HEK293T (cell line): ENCODE data around the gene CSRP1.
"Not testable (repeated sequence)": the region's sequence is repeated elsewhere in the genome, so short reads cannot be mapped to it uniquely, and the experiment has no call there.

Experiments
- CTCF ChIA-PET: fragments of 350-600 bp; formaldehyde crosslinking; extraction: SDS; loops from one replicate; lab custom pipeline; 2021; ENCODE audit warnings: antibody characterized with exemption, inconsistent platforms; lab: Yijun Ruan, JAX
- POLR2A ChIA-PET: fragments of 350-600 bp; formaldehyde crosslinking; extraction: SDS; loops from one replicate; lab custom pipeline; 2020; ENCODE audit warnings: antibody characterized with exemption, inconsistent platforms; lab: Yijun Ruan, JAX
- DNase-seq: peaks from one replicate; pipeline ENCODE4 v3.0.0; 2012; ENCODE audit warnings: mixed read lengths; ENCODE audit errors: extremely low spot score
- ARNT ChIP-seq: fragments of 450-650 bp; IDR thresholded peaks from 2 replicates; pipeline ENCODE4 v1.6.1; 2017; ENCODE audit warnings: mild to moderate bottlenecking
- BHLHE40 ChIP-seq: fragments of 450-650 bp; IDR thresholded peaks from 2 replicates; pipeline ENCODE4 v1.6.1; 2016; ENCODE audit warnings: mild to moderate bottlenecking, moderate library complexity, borderline replicate concordance
- CTBP1 ChIP-seq: fragments of 450-650 bp; IDR thresholded peaks from 2 replicates; pipeline ENCODE4 v1.6.1; 2016; ENCODE audit warnings: borderline replicate concordance
- ELF4 ChIP-seq: fragments of 450-650 bp; IDR thresholded peaks from 2 replicates; pipeline ENCODE4 v1.6.1; 2017; ENCODE audit warnings: antibody characterized with exemption
- FOXA1 ChIP-seq: fragments of 450-650 bp; IDR thresholded peaks from 2 replicates; pipeline ENCODE4 v1.6.1; 2016; ENCODE audit warnings: mild to moderate bottlenecking
- FOXK2 ChIP-seq: fragments of 450-650 bp; IDR thresholded peaks from 2 replicates; pipeline ENCODE4 v1.6.1; 2016; ENCODE audit warnings: mild to moderate bottlenecking
- FOXM1 ChIP-seq: fragments of 450-650 bp; IDR thresholded peaks from 2 replicates; pipeline ENCODE4 v1.6.1; 2017; ENCODE audit warnings: mild to moderate bottlenecking, borderline replicate concordance
- HDGF ChIP-seq: fragments of 450-650 bp; IDR thresholded peaks from 2 replicates; pipeline ENCODE4 v1.6.1; 2017; ENCODE audit warnings: antibody characterized with exemption, borderline replicate concordance
- L3MBTL2 ChIP-seq: fragments of 450-650 bp; conservative IDR thresholded peaks from 2 replicates; pipeline ENCODE4 v1.6.1; 2016; ENCODE audit warnings: mild to moderate bottlenecking
- LEF1 ChIP-seq: fragments of 450-650 bp; IDR thresholded peaks from 2 replicates; pipeline ENCODE4 v1.6.1; 2017; ENCODE audit warnings: mild to moderate bottlenecking, borderline replicate concordance
- NFRKB ChIP-seq: fragments of 450-650 bp; IDR thresholded peaks from 2 replicates; pipeline ENCODE4 v1.6.1; 2016; ENCODE audit warnings: mild to moderate bottlenecking, moderate library complexity
- PKNOX1 ChIP-seq: fragments of 450-650 bp; IDR thresholded peaks from 2 replicates; pipeline ENCODE4 v1.6.1; 2016
- SP1 ChIP-seq: fragments of 450-650 bp; IDR thresholded peaks from 2 replicates; pipeline ENCODE4 v1.6.1; 2017
- SUZ12 ChIP-seq: fragments of 450-650 bp; IDR thresholded peaks from 2 replicates; pipeline ENCODE4 v1.6.1; 2016; ENCODE audit warnings: mild to moderate bottlenecking
- TARDBP ChIP-seq: fragments of 450-650 bp; IDR thresholded peaks from 2 replicates; pipeline ENCODE4 v1.6.1; 2016
- ZNF384 ChIP-seq: fragments of 450-650 bp; IDR thresholded peaks from 2 replicates; pipeline ENCODE4 v1.6.1; 2016

CSRP1 gene

GRCh38 chr1:201552941-201553351 lies 46.0 kb upstream of the CSRP1 start:
- DNase-seq = no peak
- no peak for TF ChIP-seq L3MBTL2
- TF ChIP-seq CTBP1 = no peak
- TF ChIP-seq FOXK2 = no peak
- no peak for TF ChIP-seq ARNT
- TF ChIP-seq FOXM1 = no peak
- no peak for TF ChIP-seq PKNOX1
- TF ChIP-seq ZNF384 = no peak
- no peak for TF ChIP-seq TARDBP
- ChIA-PET POLR2A (no interaction called here), CTCF (no interaction called here)

- no peak for DNase-seq
- CTCF ChIA-PET = interaction anchor here (1.0 to 1.8 kb wide), 3 partner anchors 12 to 241 kb away, joined by 3 to 6 read pairs (median 3); no protein-coding TSS in a partner anchor
- no peak for TF ChIP-seq ELF4
- no peak for TF ChIP-seq PKNOX1
- TF ChIP-seq SP1 = no peak
- no peak for TF ChIP-seq ARNT
- no peak for TF ChIP-seq FOXM1
- no peak for TF ChIP-seq HDGF
- TF ChIP-seq SUZ12 = no peak
- no peak for TF ChIP-seq CTBP1
- TF ChIP-seq FOXK2 = no peak
- POLR2A ChIA-PET = no interaction called here
These were observed 45.2 kb upstream of the CSRP1 start for GRCh38 chr1:201551877-201552731.

- CTCF ChIA-PET = interaction anchor here (0.6 to 1.8 kb wide), 5 partner anchors 11 to 251 kb away, joined by 3 to 6 read pairs (median 3); no protein-coding TSS in a partner anchor
- POLR2A ChIA-PET = no interaction called here
- TF ChIP-seq FOXM1 (no peak), PKNOX1 (no peak), FOXK2 (no peak), NFRKB (no peak), ZNF384 (no peak), L3MBTL2 (no peak), ARNT (no peak)
- DNase-seq = no peak
These were observed 44.2 kb upstream of the CSRP1 start for GRCh38 chr1:201551096-201551495.

- CTCF ChIA-PET, POLR2A ChIA-PET, DNase-seq: not testable (repeated sequence)
These were observed 42.6 kb upstream of the CSRP1 start for GRCh38 chr1:201549522-201549921.

- no peak for DNase-seq
- ChIA-PET CTCF (interaction anchor here (1.0 to 1.2 kb wide), 2 partner anchors 14 to 64 kb away, joined by 3 to 5 read pairs; no protein-coding TSS in a partner anchor), POLR2A (no interaction called here)
- TF ChIP-seq FOXA1 (no peak), SP1 (no peak), BHLHE40 (no peak), FOXK2 (no peak), NFRKB (no peak), TARDBP (no peak), FOXM1 (no peak), ARNT (no peak), HDGF (no peak), CTBP1 (no peak), PKNOX1 (no peak), L3MBTL2 (no peak), ELF4 (no peak), LEF1 (no peak), ZNF384 (no peak), SUZ12 (no peak)
These were observed 39.0 kb upstream of the CSRP1 start for GRCh38 chr1:201545851-201546492.
